Nucleus accumbens (tissue), 56 donors: ENCODE results near the gene VWA5A.
"Not testable (repeated sequence)": the region's sequence is repeated elsewhere in the genome, so short reads cannot be mapped to it uniquely, and the experiment has no call there.

Experiments
- DNase-seq, 56 donors: peaks; one replicate each; lab custom pipeline; 2025; lab: John Stamatoyannopoulos, UW

Gene VWA5A

GRCh38 chr11:124167826-124168231 lies 52.6 kb downstream of the VWA5A start:
- DNase-seq = no peak

GRCh38 chr11:124168796-124169195 lies 53.5 kb downstream of the VWA5A start:
- DNase-seq = no peak

DNA sequence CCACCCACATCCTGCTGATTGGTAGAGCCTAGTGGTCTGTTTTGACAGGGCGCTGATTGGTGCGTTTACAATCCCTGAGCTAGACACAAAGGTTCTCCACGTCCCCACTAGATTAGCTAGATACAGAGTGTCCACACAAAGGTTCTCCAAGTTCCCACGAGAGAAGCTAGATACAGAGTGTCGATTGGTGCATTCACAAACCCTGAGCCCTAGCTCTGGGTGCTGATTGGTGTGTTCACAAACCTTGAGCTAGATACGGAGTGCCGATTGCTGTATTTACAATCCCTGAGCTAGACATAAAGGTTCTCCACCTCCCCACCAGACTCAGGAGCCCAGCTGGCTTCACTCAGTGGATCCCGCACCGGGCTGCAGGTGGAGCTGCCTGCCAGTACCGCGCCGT lies 55.1 kb downstream of the VWA5A start:
- DNase-seq = not testable (repeated sequence)

DNA sequence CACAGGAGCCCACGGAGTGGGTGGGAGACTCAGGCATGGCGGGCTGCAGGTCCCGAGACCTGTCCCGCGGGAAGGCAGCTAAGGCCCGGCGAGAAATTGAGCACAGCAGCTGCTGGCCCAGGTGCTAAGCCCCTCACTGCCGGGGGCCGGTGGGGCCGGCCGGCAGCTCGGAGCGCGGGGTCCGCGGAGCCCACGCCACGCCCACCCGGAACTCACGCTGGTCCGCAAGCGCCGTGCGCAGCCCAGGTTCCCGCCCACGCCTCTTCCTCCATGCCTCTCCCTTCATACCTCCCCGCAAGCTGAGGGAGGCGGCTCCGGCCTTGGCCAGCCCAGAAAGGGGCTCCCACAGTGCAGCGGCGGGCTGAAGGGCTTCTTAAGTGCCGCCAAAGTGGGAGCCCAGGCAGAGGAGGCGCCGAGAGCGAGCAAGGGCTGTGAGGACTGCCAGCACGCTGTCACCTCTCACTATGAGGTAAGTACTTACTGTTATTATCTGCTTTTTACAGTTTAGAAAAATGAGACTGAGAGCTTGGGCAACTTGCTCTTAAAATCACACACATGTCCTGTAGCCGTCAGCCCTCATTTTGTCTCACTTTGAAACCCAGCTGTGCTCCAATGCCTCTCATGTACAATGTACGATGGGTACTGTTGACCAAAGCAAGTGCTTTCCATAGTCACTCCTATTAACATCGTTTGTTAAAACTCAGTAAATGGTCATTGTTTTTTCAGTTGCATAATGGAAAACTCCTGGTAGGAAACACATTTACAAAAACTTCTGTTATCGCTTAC lies 55.7 kb downstream of the VWA5A start:
- no peak for DNase-seq

GRCh38 chr11:124172101-124172500 lies 56.9 kb downstream of the VWA5A start:
- DNase-seq = no peak

- no peak for DNase-seq
These were observed 57.3 kb downstream of the VWA5A start for GRCh38 chr11:124172599-124172998.

- DNase-seq = peak in 5 of 56 donors; percentile 5 to 33 (median 9)
These were observed 58.8 kb downstream of the VWA5A start for GRCh38 chr11:124174001-124174583.

DNA sequence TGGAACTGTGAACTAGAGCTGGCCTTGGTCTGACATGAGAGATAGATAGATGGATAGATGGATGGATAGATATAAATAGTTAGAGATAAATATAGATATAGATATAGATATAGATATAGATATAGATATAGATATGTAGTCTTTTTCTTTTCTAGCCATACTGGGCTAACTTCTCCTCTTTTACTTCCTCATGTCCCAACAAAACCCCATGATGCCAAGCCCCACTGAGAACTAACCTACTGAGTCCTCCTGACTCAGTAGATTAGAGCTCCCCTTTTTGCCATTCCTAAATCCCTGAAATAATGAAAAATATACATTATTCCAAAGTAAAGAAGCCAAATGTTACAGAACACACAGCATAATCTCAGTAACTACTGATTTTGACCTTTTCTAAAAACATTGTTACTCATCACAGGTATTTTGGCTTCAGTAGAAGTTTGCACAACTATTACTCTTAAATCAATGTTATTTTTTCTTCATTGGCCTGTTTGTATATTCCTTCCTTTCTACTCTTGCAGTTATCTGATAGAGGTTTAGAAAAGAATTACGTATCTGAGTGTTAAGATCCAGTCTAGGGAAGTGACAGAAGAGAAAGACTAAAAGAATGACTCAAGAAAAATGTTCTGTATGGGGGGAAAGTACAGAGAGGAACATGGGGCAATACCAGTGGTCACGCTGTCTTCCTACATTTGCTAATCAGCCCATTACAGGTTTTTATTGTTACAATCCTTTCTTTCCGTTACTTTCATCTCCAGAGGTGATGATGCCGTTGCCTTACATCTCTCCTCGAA lies 61.9 kb downstream of the VWA5A start:
- no peak for DNase-seq

GRCh38 chr11:124179310-124179709 lies 64.1 kb downstream of the VWA5A start:
- DNase-seq = no peak

GRCh38 chr11:124183068-124183467 lies 67.8 kb downstream of the VWA5A start, which contains the start of gene OR10D3:
Gene OR10D3, plus strand, starts transcription at chr11:124183345. Its CDS starts 1,925 bp downstream, at chr11:124185270.
- no peak for DNase-seq

DNA sequence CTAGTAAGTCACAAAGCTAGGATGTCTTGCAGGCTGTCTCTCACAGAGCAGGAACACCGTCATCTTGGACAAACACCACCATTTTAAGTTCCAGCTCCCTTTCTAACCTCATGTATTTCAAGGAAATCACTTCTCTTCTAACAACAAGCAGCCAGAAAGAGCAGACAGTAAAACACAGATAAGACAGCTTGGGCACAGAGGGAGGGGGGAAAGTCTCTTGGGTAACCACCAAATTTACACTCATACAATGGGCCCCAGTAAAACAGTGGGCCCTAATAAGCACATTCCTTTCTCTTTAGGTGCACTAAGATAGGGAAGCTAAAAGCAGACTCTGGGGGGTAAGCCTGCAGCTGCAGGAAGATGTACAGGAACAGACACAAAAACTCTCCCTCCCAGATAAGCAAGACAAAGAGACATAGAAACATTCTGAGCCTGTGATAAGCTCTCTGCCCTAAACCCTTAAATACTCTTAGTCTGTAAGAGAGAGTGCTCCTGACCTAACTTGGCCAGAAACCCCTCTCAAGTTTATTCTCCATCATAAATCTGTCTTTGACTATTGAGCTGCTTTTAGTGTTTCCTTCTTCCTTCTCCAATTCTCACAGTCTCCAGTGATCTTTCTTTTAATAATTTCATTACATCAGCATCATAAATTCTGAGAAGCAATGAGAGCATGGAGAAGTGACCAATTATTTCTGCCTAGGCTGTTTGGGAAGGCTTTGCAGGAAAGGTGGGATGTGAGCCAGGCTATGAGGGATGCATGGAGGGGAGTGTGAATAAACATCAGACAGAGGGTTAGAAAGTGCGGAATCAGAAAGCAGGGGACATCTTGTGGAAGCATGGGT lies 75.3 kb downstream of the VWA5A start:
- DNase-seq = no peak

DNA sequence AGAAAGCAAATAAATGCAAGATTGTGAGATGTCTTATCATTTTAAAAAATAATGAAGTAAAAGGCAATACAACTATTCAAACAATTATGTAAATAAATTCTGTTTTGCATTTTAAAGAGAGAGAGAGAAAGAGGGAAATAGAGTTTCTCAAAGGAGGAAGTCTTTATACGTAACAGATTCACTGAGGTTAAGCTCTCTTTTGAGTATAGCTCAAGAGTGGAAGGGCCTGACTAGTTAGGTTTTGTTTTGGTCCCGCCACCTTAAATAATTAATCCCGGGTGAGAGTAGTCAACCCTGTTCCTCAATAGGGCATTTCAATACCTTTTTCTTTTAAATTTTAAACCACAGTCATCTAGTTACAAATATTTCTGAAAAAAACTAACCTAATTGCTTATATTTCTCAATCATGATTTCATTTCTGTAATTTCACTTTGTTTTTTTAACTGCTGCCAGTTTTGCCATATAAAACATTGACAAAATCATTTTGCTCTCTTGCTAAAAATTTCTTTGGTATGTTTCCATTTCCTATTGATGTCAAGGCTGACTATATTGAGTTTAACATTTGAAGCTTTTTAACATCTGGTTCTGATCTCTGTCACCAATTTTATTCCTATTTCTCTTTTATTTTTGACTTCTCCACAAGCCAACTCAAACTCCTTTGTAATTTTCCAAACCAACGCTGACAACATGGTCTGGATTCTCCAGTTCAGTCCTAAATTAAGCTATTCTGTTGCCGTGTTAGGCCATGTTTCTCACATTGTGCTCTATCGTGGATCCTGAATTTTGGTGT lies 78.2 kb downstream of the VWA5A start:
- DNase-seq = no peak

DNA sequence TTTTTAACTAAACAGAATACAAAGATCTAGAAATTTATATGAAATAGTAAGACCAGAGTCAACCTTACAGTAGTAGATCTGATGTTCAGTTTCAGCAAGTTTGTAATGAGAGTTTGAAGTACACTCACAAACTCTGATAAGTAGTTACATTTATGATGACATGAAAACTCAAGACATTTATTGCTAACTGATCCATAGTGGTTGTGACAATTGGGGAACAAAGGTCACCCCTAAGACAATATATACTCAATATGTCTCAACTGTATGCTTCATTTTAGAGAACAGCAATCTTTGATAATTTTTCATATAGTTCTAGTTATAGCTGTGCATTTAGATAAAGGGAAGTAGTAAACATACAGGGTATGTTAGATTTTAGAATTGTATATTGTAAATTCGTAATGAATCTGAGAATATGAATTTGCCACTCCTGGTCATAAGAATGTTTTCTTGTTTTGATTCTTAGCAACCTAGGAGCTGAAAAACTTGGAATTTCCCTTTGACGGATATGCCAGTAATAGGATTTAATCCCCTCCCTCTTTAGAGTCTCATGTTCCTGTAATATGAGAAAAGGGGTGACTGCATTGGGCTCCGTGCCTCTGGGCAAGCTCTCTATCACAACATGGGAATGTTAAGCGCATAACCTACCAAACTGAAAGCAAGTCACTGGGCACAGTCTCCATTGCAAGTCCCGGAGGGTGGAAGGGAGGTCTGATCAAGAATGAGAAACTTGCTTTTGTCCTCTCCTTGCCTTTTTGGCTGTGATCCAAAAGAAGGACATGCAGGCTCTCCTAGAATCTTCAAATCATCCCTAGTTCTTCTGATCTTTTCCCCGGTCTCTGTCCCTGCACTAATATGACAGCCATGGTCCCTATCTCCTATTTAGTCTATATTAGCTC lies 79.3 kb downstream of the VWA5A start:
- DNase-seq = no peak

DNA sequence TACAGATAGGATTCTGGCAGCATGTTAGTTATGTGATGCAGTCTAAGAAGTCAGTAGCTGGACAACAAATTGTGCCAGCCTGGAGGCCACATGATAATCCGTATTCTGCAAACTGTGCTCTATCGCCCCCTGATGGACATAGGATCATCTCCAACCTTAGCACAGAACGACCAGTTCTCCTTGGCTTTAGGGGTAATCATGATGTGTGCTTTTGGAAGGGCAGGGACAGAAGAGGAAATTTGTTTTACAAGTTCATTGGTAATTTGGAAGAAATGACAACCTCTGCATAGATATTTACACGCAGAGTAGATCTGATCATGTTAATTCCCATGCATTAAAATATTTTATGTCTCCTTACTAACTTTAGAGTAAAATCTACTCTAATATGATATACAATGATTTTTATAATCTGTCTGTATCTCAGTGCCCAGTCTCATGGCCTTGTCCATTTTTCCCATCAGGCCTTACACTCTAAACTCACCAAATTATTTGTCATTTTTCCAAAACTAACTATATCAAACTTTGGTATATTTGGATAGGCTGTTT lies 80.0 kb downstream of the VWA5A start:
- DNase-seq = no peak
